Measurements from ENCODE around the gene PROKR1. TPM values are rescaled to one million over a fixed set of nuclear protein-coding genes. Genes with fewer than 3 reads are reported as not detected.
A peak's percentile ranks its signal among the peaks of the same experiment; 100 is the strongest.

PROKR1 gene
- total RNA-seq, 2 donors from 2014 or later = not detected

GRCh38 chr2:68632021-68632420 is 11.4 kb upstream of the PROKR1 start:
- no peak for ATAC-seq (replicated peaks)
- H3K27me3 Mint-ChIP-seq = peaks cover 5% of the 10 kb centered on the region
- no peak overlapping the region for H3K4me3 Mint-ChIP-seq
- no peaks in the 10 kb centered on the region for H3K4me1 Mint-ChIP-seq
- H3K36me3 Mint-ChIP-seq (ENCODE audit: low read depth) = no peaks in the 10 kb centered on the region
- no peak overlapping the region for H3K27ac Mint-ChIP-seq
- H3K9me3 Mint-ChIP-seq = no peaks in the 10 kb centered on the region

DNA sequence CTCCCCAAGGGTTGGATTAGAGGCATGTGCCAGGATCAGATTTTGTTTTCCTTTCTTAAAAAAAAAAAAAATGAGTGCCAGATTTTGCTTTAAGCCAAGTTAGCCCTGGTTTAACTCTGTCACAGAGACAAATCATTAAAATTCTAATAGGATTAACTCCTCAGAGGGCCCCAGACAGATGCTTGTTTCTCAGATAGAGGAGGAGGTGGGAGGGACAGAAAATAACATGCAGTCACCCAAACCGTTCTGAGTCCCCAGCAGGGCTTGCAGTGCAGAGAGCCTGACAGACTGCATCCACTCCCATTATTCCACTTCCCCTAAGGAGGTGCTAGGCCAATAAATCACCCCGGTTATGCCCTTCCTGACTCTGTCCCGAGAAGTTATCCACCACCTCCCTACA is 6.3 kb upstream of the PROKR1 start:
- Mint-ChIP-seq H3K9me3 (peaks cover 5% of the 10 kb centered on the region), H3K36me3 (ENCODE audit: low read depth) (no peaks in the 10 kb centered on the region), H3K4me3 (no peak overlapping the region), H3K27me3 (peaks cover 19% of the 10 kb centered on the region), H3K27ac (no peak overlapping the region), H3K4me1 (no peaks in the 10 kb centered on the region)
- no peak for ATAC-seq (replicated peaks)

- no peak overlapping the region for H3K27ac Mint-ChIP-seq
- H3K36me3 Mint-ChIP-seq (ENCODE audit: low read depth) = no peaks in the 10 kb centered on the region
- no peaks in the 10 kb centered on the region for H3K4me1 Mint-ChIP-seq
Measured at GRCh38 chr2:68643874-68644485, 601 bp downstream of the PROKR1 start.

GRCh38 chr2:68645523-68645922 is 2.1 kb downstream of the PROKR1 start:
- H3K36me3 Mint-ChIP-seq (ENCODE audit: low read depth) = no peaks in the 10 kb centered on the region
- no peak overlapping the region for H3K4me3 Mint-ChIP-seq
- H3K4me1 Mint-ChIP-seq = no peaks in the 10 kb centered on the region
- H3K27me3 Mint-ChIP-seq = peaks cover 64% of the 10 kb centered on the region
- peak; percentile 46 for ATAC-seq (replicated peaks)
- no peak overlapping the region for H3K27ac Mint-ChIP-seq
- peaks cover 5% of the 10 kb centered on the region for H3K9me3 Mint-ChIP-seq

More at GRCh38 chr2:68643874-68644485, 601 bp downstream of the PROKR1 start:
- H3K4me3 Mint-ChIP-seq = peak overlapping the region; percentile 31
- ATAC-seq (replicated peaks) = no peak
- peaks cover 65% of the 10 kb centered on the region for H3K27me3 Mint-ChIP-seq
- peaks cover 5% of the 10 kb centered on the region for H3K9me3 Mint-ChIP-seq

DNA sequence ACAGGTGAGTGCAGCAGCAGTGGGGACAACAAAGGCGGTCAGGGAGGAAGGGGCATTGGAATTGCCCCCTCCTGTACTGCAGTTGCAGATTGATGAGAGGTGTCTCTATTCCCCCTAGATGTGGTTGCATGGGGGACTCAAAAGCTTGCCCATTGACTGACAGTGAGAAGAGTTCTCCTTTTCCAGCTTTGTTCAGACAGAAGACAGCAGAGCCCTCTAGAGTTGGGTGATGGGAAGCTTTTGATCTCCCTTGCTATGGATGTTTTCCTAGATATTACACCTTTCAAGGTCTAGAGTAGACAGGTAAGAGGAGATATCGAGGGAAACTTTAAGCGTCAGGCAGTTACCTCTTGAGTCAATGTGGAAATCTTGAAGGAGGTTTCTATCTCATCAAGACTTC is 2.9 kb downstream of the PROKR1 start:
- no peak for ATAC-seq (replicated peaks)
- Mint-ChIP-seq H3K36me3 (ENCODE audit: low read depth) (no peaks in the 10 kb centered on the region), H3K27ac (no peak overlapping the region), H3K27me3 (peaks cover 59% of the 10 kb centered on the region), H3K4me1 (no peaks in the 10 kb centered on the region), H3K9me3 (no peaks in the 10 kb centered on the region), H3K4me3 (no peak overlapping the region)

DNA sequence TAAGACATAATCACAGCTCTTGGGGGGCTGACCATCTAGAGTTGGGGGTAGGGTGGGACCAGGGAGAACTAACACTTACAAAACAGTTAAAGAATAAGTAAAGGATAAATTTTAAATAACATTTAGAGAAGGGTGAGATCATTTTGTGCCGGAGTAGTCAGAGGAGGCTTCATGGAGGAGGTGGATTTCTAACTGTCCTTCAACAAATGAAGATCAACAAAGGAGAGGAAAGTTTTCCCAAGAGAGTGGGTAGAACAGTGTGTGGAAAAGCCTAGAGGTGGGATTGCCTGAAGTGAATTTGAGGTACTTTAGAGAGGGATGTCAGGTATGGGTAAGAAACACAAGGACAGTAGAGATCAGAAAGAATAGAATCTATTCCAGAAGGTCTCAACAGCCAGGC is 7.3 kb downstream of the PROKR1 start:
- Mint-ChIP-seq H3K27ac (no peak overlapping the region), H3K4me3 (no peak overlapping the region), H3K27me3 (peaks cover 31% of the 10 kb centered on the region), H3K4me1 (peaks cover 15% of the 10 kb centered on the region), H3K9me3 (no peaks in the 10 kb centered on the region), H3K36me3 (ENCODE audit: low read depth) (no peaks in the 10 kb centered on the region)
- no peak for ATAC-seq (replicated peaks)

GRCh38 chr2:68653034-68653433 is 9.7 kb downstream of the PROKR1 start:
- no peaks in the 10 kb centered on the region for H3K9me3 Mint-ChIP-seq
- H3K27ac Mint-ChIP-seq = peak overlapping the region; percentile 58
- peak; percentile 54 for ATAC-seq (replicated peaks)
- peaks cover 14% of the 10 kb centered on the region for H3K27me3 Mint-ChIP-seq
- H3K4me3 Mint-ChIP-seq = peak overlapping the region; percentile 58
- no peaks in the 10 kb centered on the region for H3K36me3 Mint-ChIP-seq (ENCODE audit: low read depth)
- peaks cover 15% of the 10 kb centered on the region for H3K4me1 Mint-ChIP-seq

- no peaks in the 10 kb centered on the region for H3K36me3 Mint-ChIP-seq (ENCODE audit: low read depth)
- H3K9me3 Mint-ChIP-seq = no peaks in the 10 kb centered on the region
- peak; percentile 92 for ATAC-seq (replicated peaks)
- H3K27me3 Mint-ChIP-seq = peaks cover 12% of the 10 kb centered on the region
- peak overlapping the region; percentile 58 for H3K4me3 Mint-ChIP-seq
- H3K4me1 Mint-ChIP-seq = peaks cover 15% of the 10 kb centered on the region
- peak overlapping the region; percentile 58 for H3K27ac Mint-ChIP-seq
Measured at GRCh38 chr2:68653538-68653982, 10.2 kb downstream of the PROKR1 start.

GRCh38 chr2:68658266-68658665 is 14.9 kb downstream of the PROKR1 start:
- Mint-ChIP-seq H3K9me3 (no peaks in the 10 kb centered on the region), H3K27me3 (peaks cover 28% of the 10 kb centered on the region), H3K4me3 (no peak overlapping the region), H3K36me3 (ENCODE audit: low read depth) (no peaks in the 10 kb centered on the region), H3K27ac (no peak overlapping the region), H3K4me1 (peaks cover 14% of the 10 kb centered on the region)
- no peak for ATAC-seq (replicated peaks)

GRCh38 chr2:68659081-68659480 is 15.7 kb downstream of the PROKR1 start:
- no peak overlapping the region for H3K4me3 Mint-ChIP-seq
- H3K27ac Mint-ChIP-seq = no peak overlapping the region
- no peaks in the 10 kb centered on the region for H3K9me3 Mint-ChIP-seq
- peaks cover 30% of the 10 kb centered on the region for H3K27me3 Mint-ChIP-seq
- peaks cover 9% of the 10 kb centered on the region for H3K4me1 Mint-ChIP-seq
- no peak for ATAC-seq (replicated peaks)
- no peaks in the 10 kb centered on the region for H3K36me3 Mint-ChIP-seq (ENCODE audit: low read depth)

DNA sequence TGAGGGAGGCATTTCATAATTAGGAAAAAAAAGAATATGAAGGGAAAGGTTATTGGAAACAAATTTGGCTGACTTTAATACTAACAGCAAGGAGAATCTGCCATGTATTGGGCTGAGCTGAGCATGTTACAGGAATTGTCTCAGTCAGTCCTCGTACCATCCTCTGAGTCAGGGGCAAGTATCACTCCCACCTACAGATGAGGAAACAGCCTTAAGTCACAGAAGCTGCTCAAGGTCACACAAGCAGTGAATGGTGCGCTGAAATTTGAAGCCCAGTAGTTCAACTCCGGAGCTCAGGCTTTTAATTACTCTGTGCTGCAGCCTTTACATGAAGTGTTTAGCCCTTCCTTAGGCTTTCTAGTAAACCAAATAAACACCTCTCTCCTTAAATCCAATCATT is 17.3 kb downstream of the PROKR1 start:
- no peak overlapping the region for H3K4me3 Mint-ChIP-seq
- peaks cover 6% of the 10 kb centered on the region for H3K4me1 Mint-ChIP-seq
- H3K27me3 Mint-ChIP-seq = peaks cover 41% of the 10 kb centered on the region
- no peak overlapping the region for H3K27ac Mint-ChIP-seq
- ATAC-seq (replicated peaks) = peak; percentile 73
- no peaks in the 10 kb centered on the region for H3K36me3 Mint-ChIP-seq (ENCODE audit: low read depth)
- H3K9me3 Mint-ChIP-seq = no peaks in the 10 kb centered on the region

GRCh38 chr2:68662466-68662865 is 19.1 kb downstream of the PROKR1 start:
- no peaks in the 10 kb centered on the region for H3K36me3 Mint-ChIP-seq (ENCODE audit: low read depth)
- H3K4me3 Mint-ChIP-seq = no peak overlapping the region
- H3K4me1 Mint-ChIP-seq = peaks cover 6% of the 10 kb centered on the region
- no peaks in the 10 kb centered on the region for H3K9me3 Mint-ChIP-seq
- no peak overlapping the region for H3K27ac Mint-ChIP-seq
- H3K27me3 Mint-ChIP-seq = peaks cover 48% of the 10 kb centered on the region
- ATAC-seq (replicated peaks) = no peak

DNA sequence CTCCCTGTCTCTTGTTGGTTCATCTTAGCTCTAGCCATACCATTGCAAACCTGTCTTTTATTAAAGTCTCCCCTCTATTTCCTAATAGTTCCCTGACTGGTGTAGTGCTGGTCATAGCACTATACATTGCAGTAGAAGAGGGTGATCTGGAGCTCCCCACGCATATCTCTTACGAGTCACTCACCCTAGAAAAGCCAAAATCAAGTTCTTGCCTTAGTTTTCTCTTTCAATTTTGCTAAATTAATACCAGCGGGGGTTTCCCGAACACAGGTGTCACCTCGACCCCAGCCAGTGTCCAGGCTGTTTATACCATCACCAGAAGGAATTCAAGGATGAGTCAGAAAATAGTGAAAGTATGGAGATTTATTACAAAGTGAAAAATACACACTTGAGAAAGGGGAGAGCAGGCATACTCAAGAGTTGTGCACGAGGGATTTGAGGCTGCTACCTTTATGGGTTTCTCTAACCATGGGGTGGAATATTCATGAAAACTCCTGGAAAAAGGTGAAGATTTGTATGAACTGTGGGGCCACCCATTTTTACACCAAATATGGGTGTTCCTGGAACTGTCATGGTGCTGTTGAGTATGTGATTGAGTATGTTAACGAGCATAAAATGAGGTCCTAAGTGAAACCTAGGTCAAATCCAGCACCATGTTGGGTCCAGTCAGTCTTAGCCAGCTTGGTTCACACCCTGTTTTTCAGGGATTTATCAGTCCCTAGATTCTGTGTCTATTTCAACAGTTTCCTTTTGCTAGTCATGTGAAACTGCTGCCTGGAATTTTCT is 20.2 kb downstream of the PROKR1 start:
- Mint-ChIP-seq H3K9me3 (no peaks in the 10 kb centered on the region), H3K4me1 (peaks cover 6% of the 10 kb centered on the region), H3K36me3 (ENCODE audit: low read depth) (no peaks in the 10 kb centered on the region), H3K27me3 (peaks cover 45% of the 10 kb centered on the region), H3K4me3 (no peak overlapping the region), H3K27ac (no peak overlapping the region)
- ATAC-seq (replicated peaks) = peak; percentile 73

DNA sequence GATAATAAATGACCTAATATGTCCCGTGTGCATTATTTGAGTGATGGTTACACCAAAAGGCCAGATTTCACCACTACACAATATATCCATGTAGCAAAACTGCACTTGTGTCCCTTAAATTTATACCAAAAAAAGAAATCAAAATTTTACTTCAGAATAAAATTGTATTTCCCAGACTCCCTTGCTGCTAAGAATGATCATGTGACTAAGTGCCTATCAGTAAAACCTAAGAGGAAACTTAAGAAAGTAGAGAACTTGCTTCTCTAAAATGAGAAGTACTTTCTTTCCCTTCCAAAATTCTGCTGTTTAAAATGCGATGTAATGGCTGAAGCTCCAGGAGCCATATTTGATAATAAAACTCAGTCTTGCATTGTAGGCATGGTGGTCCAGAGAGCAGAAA is 24.0 kb downstream of the PROKR1 start:
- no peak overlapping the region for H3K4me3 Mint-ChIP-seq
- peaks cover 39% of the 10 kb centered on the region for H3K27me3 Mint-ChIP-seq
- H3K4me1 Mint-ChIP-seq = peaks cover 6% of the 10 kb centered on the region
- peaks cover 3% of the 10 kb centered on the region for H3K9me3 Mint-ChIP-seq
- ATAC-seq (replicated peaks) = no peak
- no peaks in the 10 kb centered on the region for H3K36me3 Mint-ChIP-seq (ENCODE audit: low read depth)
- H3K27ac Mint-ChIP-seq = no peak overlapping the region

- ATAC-seq (replicated peaks) = no peak
- no peak overlapping the region for H3K27ac Mint-ChIP-seq
- H3K27me3 Mint-ChIP-seq = peaks cover 23% of the 10 kb centered on the region
- H3K4me3 Mint-ChIP-seq = no peak overlapping the region
- no peaks in the 10 kb centered on the region for H3K36me3 Mint-ChIP-seq (ENCODE audit: low read depth)
- H3K4me1 Mint-ChIP-seq = no peaks in the 10 kb centered on the region
- peaks cover 3% of the 10 kb centered on the region for H3K9me3 Mint-ChIP-seq
Measured at GRCh38 chr2:68669651-68670050, 26.3 kb downstream of the PROKR1 start.

Data from activated T-helper 17 cell treated with anti-CD3 and anti-CD28 coated beads, Interleukin-2, amount 50 U/mL, for 72 hours (primary cell).